Brain microvascular endothelial cell (primary cell): Measurements from ENCODE around the gene CDK5RAP2.

Source experiments
- DNase-seq: peaks from one replicate; pipeline ENCODE4 v3.0.0-alpha.2; 2020
- H3K27ac ChIP-seq: fragments of 250-450 bp; sonication (Bioruptor Pico); 2 replicates; pipeline ENCODE4 v1.5.1; 2020; ENCODE audit warnings: mild to moderate bottlenecking, moderate library complexity
- H3K27me3 ChIP-seq: fragments of 250-450 bp; sonication (Bioruptor Pico); replicated peaks from 2 replicates; pipeline ENCODE4 v1.5.1; 2020; ENCODE audit warnings: mild to moderate bottlenecking
- H3K36me3 ChIP-seq: fragments of 250-450 bp; sonication (Bioruptor Pico); replicated peaks from 2 replicates; pipeline ENCODE4 v1.5.1; 2020; ENCODE audit warnings: mild to moderate bottlenecking
- H3K4me3 ChIP-seq: 2 replicates; pipeline ENCODE4 v1.5.1; 2011; ENCODE audit warnings: low read depth, mild to moderate bottlenecking, control low read depth, low read length, moderate library complexity
- CTCF ChIP-seq: IDR thresholded peaks from 2 replicates; pipeline ENCODE4 v1.5.1; 2011; ENCODE audit warnings: low read depth, mild to moderate bottlenecking, moderate library complexity, low read length, control low read depth, inconsistent platforms; ENCODE audit errors: missing control alignments
- in situ Hi-C: cut with HindIII; loops from 2 replicates; pipeline ENCODE4 v1.10.0; 2017; ENCODE audit warnings: low sequenced_read_pairs, low pct_ligation_motif_present

Gene CDK5RAP2

GRCh38 chr9:120383611-120383998 lies 196.4 kb downstream of the CDK5RAP2 start:
- H3K27ac ChIP-seq, result no peak overlapping the region
- in situ Hi-C loops, result no loop called here
- H3K36me3 ChIP-seq, result no peaks in the 10 kb centered on the region
- DNase-seq, result no peak
- TF ChIP-seq CTCF, result no peak
- no peaks in the 10 kb centered on the region for H3K27me3 ChIP-seq
- no peak overlapping the region for H3K4me3 ChIP-seq

- no peak for DNase-seq
- TF ChIP-seq CTCF, result no peak
- no peak overlapping the region for H3K27ac ChIP-seq
- in situ Hi-C loops, result no loop called here
- H3K4me3 ChIP-seq, result no peak overlapping the region
- no peaks in the 10 kb centered on the region for H3K27me3 ChIP-seq
- no peaks in the 10 kb centered on the region for H3K36me3 ChIP-seq
Observed at GRCh38 chr9:120382453-120382852, 197.5 kb downstream of the CDK5RAP2 start.

DNA sequence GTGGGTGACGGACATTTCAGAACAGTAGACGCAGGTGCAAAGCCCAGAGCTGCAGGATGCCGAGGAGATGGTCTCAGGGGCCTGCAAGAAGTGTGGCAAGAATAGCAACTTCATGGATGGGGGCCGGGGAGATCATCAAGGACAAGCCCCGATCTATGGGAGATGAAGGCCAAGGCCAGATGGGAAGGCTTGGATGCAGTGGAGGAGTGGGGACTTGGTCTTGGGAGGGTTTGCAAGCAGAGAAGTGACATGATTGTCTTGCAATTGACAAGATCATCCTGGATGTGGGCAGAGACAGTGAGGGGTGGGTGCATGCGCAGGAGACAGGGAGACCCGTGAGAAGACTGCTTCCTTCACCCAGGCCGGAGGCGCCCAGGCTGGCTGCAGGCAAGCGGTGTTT lies 198.1 kb downstream of the CDK5RAP2 start:
- DNase-seq, result no peak
- H3K27ac ChIP-seq, result no peak overlapping the region
- H3K27me3 ChIP-seq, result no peaks in the 10 kb centered on the region
- TF ChIP-seq CTCF, result no peak
- no peaks in the 10 kb centered on the region for H3K36me3 ChIP-seq
- no peak overlapping the region for H3K4me3 ChIP-seq
- in situ Hi-C loops, result no loop called here

GRCh38 chr9:120379611-120380010 lies 200.4 kb downstream of the CDK5RAP2 start:
- no peaks in the 10 kb centered on the region for H3K36me3 ChIP-seq
- no peak overlapping the region for H3K4me3 ChIP-seq
- no peak overlapping the region for H3K27ac ChIP-seq
- in situ Hi-C loops, result no loop called here
- H3K27me3 ChIP-seq, result no peaks in the 10 kb centered on the region
- TF ChIP-seq CTCF, result no peak
- no peak for DNase-seq

- H3K27me3 ChIP-seq, result no peaks in the 10 kb centered on the region
- no peak for TF ChIP-seq CTCF
- H3K36me3 ChIP-seq, result no peaks in the 10 kb centered on the region
- H3K4me3 ChIP-seq, result no peak overlapping the region
- no peak overlapping the region for H3K27ac ChIP-seq
- DNase-seq, result no peak
- in situ Hi-C loops, result no loop called here
Observed at GRCh38 chr9:120378680-120379079, 201.3 kb downstream of the CDK5RAP2 start.
